HG03571 (cell line): ENCODE data around the gene RCC2.
"Not testable (repeated sequence)": the region's sequence is repeated elsewhere in the genome, so short reads cannot be mapped to it uniquely, and the experiment has no call there.

ENCODE experiments used
- ATAC-seq: cut with Tn5 transposase; IDR thresholded peaks from one replicate; pipeline ENCODE4 v1.9.1; 2021; ENCODE audit not compliant: unreplicated experiment

Gene RCC2

DNA sequence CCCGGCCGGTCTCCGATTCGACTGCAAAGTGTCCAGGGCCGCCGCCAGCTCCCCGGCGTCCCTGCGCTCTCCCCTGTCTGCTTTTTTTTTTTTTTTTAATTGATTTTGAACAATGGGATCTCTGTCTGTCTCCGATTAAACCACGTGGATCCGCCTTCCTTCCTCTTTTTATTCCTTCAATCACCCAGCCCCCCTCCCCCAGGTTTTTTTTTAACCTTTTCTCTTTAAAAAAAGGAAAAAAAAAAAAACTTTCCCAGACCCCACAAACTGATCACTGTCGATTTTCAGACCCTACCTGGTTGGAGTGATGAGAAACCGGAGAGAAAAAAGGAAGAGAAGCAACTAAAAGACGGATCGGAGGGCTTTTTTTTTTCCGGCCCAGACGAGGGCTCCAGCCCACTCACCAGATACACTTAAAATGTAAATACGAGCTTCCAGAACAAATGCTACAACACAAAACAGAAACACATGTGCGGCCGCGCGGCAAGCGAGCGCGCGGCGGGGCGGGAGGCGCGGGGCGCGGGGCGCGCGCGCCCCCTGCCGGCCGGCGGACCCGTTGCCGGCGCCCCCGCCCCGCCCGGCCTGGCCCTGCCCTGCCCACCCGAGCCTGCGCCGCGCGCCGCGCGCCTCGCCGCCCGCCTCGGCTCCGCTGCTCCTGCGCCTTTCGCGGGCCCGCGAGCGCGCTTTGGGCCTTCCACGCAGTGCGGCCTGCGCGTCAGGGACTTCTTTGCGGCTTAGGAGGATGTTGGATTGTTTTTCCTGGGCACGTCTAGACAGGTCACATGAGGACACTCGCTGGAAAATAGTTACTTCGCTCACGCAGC, at the start of gene RCC2:
Gene RCC2, minus strand, starts transcription at position 428 of the 824 bp plus-strand sequence. CDS start 1,163 bp downstream, outside the sequence.
- ATAC-seq, result peak; percentile 29

- no peak for ATAC-seq
These were observed 46.8 kb upstream of the RCC2 start for GRCh38 chr1:17486242-17486641.

GRCh38 chr1:17485281-17485680, 45.8 kb upstream of the RCC2 start:
- no peak for ATAC-seq

- not testable (repeated sequence) for ATAC-seq
These were observed 42.5 kb upstream of the RCC2 start for GRCh38 chr1:17481981-17482380.

DNA sequence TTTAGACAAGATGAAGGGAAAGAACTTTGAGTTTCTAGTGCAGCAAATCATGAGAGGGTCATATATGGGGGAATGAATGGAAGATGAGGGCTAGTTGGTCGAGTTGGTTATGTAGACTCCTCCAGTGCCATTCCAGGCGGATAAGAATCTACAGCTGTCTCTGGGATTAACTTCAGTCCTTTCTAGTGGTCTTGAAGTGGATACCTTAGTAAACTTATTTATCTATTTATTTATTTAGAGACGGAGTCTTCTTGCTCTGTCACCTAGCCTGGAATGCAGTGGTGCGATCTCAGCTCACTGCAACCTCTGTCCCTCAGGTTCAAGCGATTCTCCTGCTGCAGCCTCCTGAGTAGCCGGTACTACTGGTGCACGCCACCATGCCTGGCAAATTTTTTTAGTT, 41.4 kb upstream of the RCC2 start:
- no peak for ATAC-seq

GRCh38 chr1:17475752-17476151, 36.3 kb upstream of the RCC2 start:
- ATAC-seq, result no peak

- ATAC-seq, result not testable (repeated sequence)
These were observed 35.5 kb upstream of the RCC2 start for GRCh38 chr1:17474836-17475555.

- no peak for ATAC-seq
These were observed 33.3 kb upstream of the RCC2 start for GRCh38 chr1:17472814-17473213.

GRCh38 chr1:17471393-17471792, 31.9 kb upstream of the RCC2 start:
- no peak for ATAC-seq

- ATAC-seq, result no peak
These were observed 30.7 kb upstream of the RCC2 start for GRCh38 chr1:17470021-17470799.

DNA sequence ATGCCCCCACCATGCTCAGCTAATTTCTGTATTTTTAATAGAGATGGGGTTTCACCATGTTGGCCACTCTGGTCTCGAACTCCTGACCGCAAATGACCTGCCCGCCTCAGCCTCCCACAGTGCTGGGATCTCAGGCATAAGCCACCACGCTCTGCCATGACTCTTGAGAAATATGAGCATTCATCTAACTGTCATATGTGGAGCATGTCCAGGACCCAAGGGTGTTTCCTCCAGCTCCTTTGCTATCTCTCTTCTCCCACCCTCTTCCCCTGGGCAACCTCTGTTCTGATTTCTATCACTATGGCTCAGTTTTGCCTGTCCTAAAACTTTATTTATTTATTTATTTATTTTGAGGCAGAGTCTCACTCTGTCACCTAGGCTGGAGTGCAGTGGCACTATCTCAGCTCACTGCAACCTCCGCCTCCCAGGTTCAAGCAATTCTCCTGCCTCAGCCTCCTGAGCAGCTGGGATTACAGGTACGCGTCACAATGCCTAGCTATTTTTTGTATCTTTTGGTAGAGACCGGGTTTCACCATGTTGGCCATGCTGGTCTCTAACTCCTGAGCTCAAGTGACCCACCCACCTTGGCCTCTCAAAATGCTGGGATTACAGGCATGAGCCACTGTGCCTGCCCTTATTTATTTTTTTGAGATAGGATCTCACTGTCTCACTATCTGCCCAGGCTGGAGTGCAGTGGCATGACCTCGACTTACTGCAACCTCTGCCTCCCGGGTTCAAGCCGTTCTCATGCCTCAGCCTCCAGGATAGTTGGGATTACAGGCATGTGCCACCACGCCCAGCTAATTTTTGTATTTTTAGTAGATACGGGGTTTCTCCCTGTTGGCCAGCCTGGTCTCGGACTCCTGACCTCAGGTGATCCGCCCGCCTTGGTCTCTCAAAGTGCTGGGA, 29.1 kb upstream of the RCC2 start:
- ATAC-seq, result not testable (repeated sequence)

DNA sequence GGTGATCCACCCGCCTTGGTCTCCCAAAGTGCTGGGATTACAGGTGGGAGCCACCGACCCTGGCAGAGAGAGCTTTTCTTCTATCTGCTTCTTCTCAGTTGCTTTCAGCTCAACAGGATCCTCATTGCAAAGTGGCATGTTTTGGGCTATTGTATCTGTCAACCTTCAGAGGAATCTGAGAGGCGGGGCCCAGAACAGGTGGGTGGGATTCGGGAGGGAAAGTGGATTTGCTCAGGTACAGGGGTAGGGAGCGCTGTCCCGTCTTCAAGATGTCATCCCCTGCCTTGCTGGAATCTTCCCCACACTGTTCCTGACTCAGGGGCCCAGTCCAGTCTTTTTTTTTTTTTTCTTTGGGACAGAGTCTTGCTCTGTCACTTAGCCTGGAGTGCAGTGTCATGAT, 26.9 kb upstream of the RCC2 start:
- no peak for ATAC-seq

- no peak for ATAC-seq
These were observed 25.8 kb upstream of the RCC2 start for GRCh38 chr1:17465228-17465627.

- no peak for ATAC-seq
These were observed 24.5 kb upstream of the RCC2 start for GRCh38 chr1:17463991-17464390.

DNA sequence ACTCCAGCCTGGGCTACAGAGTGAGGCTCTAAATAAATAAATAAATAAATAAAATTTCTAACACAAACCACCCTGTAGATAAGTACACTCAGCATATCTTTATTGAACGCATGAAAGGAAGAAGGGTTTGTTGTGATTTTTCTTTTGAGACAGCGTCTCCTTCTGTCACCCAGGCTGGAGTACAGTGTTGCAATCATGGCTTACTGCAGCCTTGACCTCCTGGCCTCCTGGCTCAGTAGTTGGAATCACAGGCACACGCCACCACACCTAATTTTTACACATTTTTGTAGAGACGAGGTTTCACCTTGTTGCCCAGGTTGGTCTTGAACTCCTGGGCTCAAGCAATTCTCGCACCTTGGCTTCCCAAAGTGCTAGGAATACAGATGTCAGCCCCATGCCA, 23.2 kb upstream of the RCC2 start:
- no peak for ATAC-seq

DNA sequence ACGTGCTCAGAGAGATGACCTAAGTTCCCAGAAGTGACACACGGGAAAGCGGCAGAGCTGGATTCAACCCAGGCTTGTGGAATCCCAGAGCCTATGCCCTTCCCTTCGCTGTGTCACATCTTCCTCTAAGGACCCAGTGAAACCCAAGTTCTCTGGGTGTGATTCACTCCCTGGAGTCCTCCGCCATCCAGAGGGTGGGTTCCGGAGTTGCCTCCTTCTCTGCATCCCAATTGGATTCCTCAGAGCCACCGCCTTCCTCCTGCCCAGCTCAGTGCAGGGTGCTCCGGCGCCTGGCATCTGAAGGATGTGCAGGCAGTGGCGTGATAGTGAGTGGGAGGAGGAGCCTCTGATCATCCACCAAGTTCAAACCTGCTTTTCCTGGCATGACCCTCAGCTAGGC, 20.7 kb upstream of the RCC2 start:
- no peak for ATAC-seq

GRCh38 chr1:17458794-17459193, 19.3 kb upstream of the RCC2 start:
- no peak for ATAC-seq

GRCh38 chr1:17452686-17453085, 13.2 kb upstream of the RCC2 start:
- ATAC-seq, result no peak

- not testable (repeated sequence) for ATAC-seq
These were observed 12.7 kb upstream of the RCC2 start for GRCh38 chr1:17452203-17452602.

- no peak for ATAC-seq
These were observed 12.3 kb upstream of the RCC2 start for GRCh38 chr1:17451731-17452130.
